Osteoblast (primary cell): ENCODE measurements around the gene SNX32. TPM values are rescaled to one million over a fixed set of nuclear protein-coding genes. Genes with fewer than 3 reads are reported as not detected.

Experiments
- DNase-seq: peaks from one replicate; pipeline ENCODE4 v3.0.0; 2011; ENCODE audit warnings: low spot score, mixed read lengths; ENCODE audit not compliant: insufficient read length; ENCODE audit errors: missing footprints
- H2AFZ ChIP-seq: 2 replicates; pipeline ENCODE4 v1.6.0; 2011; ENCODE audit warnings: mild to moderate bottlenecking, low read length
- H3K27ac ChIP-seq: 2 replicates; pipeline ENCODE4 v1.5.1; 2011; ENCODE audit warnings: mild to moderate bottlenecking, low read depth, low read length, moderate library complexity
- H3K27me3 ChIP-seq: 2 replicates; pipeline ENCODE4 v1.6.0; 2012; ENCODE audit warnings: mild to moderate bottlenecking, control low read depth, inconsistent platforms, low read length, moderate library complexity; ENCODE audit not compliant: insufficient read depth
- H3K36me3 ChIP-seq: 2 replicates; pipeline ENCODE4 v1.5.1; 2011; ENCODE audit warnings: mild to moderate bottlenecking, low read length, control low read depth, moderate library complexity; ENCODE audit not compliant: insufficient read depth
- H3K4me1 ChIP-seq: 2 replicates; pipeline ENCODE4 v1.5.1; 2011; ENCODE audit warnings: mild to moderate bottlenecking, low read length, control low read depth, moderate library complexity; ENCODE audit not compliant: insufficient read depth
- H3K4me2 ChIP-seq: 2 replicates; pipeline ENCODE4 v1.6.0; 2011; ENCODE audit warnings: mild to moderate bottlenecking, low read length; ENCODE audit not compliant: insufficient read depth
- H3K4me3 ChIP-seq: fragments of 200-600 bp; sonication (generic); 3 replicates; pipeline ENCODE4 v1.5.1; 2012; ENCODE audit warnings: mild to moderate bottlenecking, low read length, inconsistent platforms; ENCODE audit not compliant: insufficient read depth
- H3K79me2 ChIP-seq: 2 replicates; pipeline ENCODE4 v1.6.0; 2012; ENCODE audit warnings: mild to moderate bottlenecking, low read length, control low read depth, inconsistent platforms; ENCODE audit not compliant: insufficient read depth
- H3K9me3 ChIP-seq: 2 replicates; pipeline ENCODE4 v1.5.1; 2011; ENCODE audit warnings: low read depth, low read length, control low read depth
- H4K20me1 ChIP-seq: 2 replicates; pipeline ENCODE4 v1.6.0; 2012; ENCODE audit warnings: mild to moderate bottlenecking, low read length, control low read depth; ENCODE audit not compliant: insufficient read depth
- total RNA-seq: library from RNA; depleted of rRNA; stranded (reverse); fragments of >200 nt; gene quantifications from 2 replicates; pipeline ENCODE4 v1.2.3, GENCODE V29; 2012
- TF ChIP-seq, protein P1 (sequence below): IDR thresholded peaks from 2 replicates; pipeline ENCODE4 v1.5.1; 2011; ENCODE audit warnings: mild to moderate bottlenecking, low read depth, low read length, moderate library complexity; ENCODE audit errors: extremely low read depth

SNX32 gene
- total RNA-seq, 1 donor, result 1.1 TPM

DNA sequence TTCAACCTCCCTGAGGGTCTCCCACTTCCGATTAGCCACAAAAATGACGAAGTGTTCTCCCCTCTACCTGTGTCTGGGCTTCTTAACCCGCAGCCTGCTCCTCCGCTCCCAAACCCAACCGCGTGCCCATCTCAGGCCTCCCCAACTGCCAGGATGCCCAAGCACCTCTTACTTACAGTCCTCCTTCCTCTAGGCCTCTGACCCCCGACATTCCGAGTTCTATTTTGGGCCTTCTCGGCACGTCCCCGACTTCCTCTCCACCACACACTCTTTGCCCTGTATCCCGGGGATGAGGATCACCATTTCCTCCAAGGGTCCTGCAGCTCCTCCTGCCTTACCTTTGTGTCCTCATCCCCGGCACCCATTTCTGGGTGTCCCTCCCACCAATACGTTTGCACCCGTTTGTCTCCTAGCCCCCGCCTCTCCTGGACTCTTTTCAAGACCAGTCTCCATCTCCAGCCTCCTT, 26.1 kb downstream of the SNX32 start:
- no peaks in the 10 kb centered on the region for H3K27me3 ChIP-seq
- peaks cover 65% of the 10 kb centered on the region for H3K79me2 ChIP-seq

DNA sequence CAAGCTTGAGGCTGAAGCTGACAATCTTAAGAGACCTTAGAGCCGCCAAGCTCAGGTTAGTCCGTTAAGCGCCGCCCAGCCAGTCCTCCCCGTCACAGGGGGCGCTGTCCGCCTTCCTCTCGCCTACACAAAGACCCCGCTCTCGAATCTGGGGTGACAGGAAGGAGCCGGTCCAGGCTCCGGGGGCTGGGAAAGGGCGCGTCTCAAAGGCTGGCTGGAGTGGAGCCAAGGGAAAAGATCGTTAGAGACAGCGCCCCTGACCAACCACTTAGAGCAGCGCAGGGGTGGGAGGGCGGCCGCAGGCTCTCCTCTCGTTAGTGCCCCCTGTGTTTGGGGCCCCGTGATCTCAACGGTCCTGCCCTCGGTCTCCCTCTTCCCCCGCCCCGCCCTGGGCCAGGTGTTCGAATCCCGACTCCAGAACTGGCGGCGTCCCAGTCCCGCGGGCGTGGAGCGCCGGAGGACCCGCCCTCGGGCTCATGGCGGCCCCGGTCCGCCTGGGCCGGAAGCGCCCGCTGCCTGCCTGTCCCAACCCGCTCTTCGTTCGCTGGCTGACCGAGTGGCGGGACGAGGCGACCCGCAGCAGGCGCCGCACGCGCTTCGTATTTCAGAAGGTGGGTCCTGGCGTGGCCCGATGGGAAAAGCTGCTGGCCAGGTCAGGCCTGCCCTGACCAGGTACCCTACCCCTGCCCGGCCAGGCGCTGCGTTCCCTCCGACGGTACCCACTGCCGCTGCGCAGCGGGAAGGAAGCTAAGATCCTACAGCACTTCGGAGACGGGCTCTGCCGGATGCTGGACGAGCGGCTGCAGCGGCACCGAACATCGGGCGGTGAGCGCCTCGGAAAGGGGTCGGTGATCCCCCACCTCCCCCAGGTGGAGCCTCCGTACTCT, 26.8 kb downstream of the SNX32 start, which contains the start of gene MUS81:
MUS81 (plus strand) TSS at position 156 of the 887 bp plus-strand sequence; CDS start at position 477, 321 bp downstream.
- DNase-seq, result peak; percentile 100
- Histone ChIP-seq H3K27ac (peak within 1 kb of the TSS; percentile 82), H3K79me2 (peaks cover 58% of the 10 kb centered on the region), H2AFZ (peak within 1 kb of the TSS; percentile 64), H3K27me3 (no peaks in the 10 kb centered on the region), H4K20me1 (peaks cover 27% of the 10 kb centered on the region), H3K36me3 (peaks cover 50% of the 10 kb centered on the region), H3K4me2 (peak within 1 kb of the TSS; percentile 99), H3K4me1 (peaks cover 44% of the 10 kb centered on the region), H3K4me3 (peak within 1 kb of the TSS; percentile 99), H3K9me3 (no peaks in the 10 kb centered on the region)
- TF ChIP-seq, protein P1, sequence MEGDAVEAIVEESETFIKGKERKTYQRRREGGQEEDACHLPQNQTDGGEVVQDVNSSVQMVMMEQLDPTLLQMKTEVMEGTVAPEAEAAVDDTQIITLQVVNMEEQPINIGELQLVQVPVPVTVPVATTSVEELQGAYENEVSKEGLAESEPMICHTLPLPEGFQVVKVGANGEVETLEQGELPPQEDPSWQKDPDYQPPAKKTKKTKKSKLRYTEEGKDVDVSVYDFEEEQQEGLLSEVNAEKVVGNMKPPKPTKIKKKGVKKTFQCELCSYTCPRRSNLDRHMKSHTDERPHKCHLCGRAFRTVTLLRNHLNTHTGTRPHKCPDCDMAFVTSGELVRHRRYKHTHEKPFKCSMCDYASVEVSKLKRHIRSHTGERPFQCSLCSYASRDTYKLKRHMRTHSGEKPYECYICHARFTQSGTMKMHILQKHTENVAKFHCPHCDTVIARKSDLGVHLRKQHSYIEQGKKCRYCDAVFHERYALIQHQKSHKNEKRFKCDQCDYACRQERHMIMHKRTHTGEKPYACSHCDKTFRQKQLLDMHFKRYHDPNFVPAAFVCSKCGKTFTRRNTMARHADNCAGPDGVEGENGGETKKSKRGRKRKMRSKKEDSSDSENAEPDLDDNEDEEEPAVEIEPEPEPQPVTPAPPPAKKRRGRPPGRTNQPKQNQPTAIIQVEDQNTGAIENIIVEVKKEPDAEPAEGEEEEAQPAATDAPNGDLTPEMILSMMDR, result peak; percentile 90

More for the DNA sequence above, 26.1 kb downstream of the SNX32 start:
- peak overlapping the region; percentile 82 for H3K27ac ChIP-seq
- peaks cover 30% of the 10 kb centered on the region for H4K20me1 ChIP-seq
- H3K4me2 ChIP-seq, result peak overlapping the region; percentile 99
- peak overlapping the region; percentile 36 for H2AFZ ChIP-seq
- DNase-seq, result peak; percentile 90
- no peaks in the 10 kb centered on the region for H3K9me3 ChIP-seq
- H3K36me3 ChIP-seq, result peaks cover 50% of the 10 kb centered on the region
- peak overlapping the region; percentile 99 for H3K4me3 ChIP-seq
- TF ChIP-seq, protein P1, result no peak
- H3K4me1 ChIP-seq, result peaks cover 45% of the 10 kb centered on the region

DNA sequence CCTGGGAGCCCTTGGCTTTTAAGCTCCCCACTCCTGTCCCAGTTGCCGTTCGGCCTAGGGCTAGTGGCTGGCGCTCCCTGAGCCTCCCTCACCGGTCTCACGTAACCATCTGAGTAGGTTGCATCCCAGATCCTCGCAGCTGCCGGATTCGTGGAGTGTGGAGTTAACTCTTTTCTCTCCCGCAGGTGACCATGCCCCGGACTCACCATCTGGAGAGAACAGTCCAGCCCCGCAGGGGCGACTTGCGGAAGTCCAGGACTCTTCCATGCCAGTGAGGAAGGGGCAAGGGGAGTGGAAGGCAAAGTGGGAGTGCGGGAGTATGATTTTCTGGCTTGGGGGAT, 27.4 kb downstream of the SNX32 start:
- H3K4me1 ChIP-seq, result peaks cover 38% of the 10 kb centered on the region
- TF ChIP-seq, protein P1, result no peak
- no peak overlapping the region for H2AFZ ChIP-seq
- peak overlapping the region; percentile 82 for H3K27ac ChIP-seq
- H3K9me3 ChIP-seq, result no peaks in the 10 kb centered on the region
- H3K79me2 ChIP-seq, result peaks cover 52% of the 10 kb centered on the region
- H3K27me3 ChIP-seq, result no peaks in the 10 kb centered on the region
- DNase-seq, result peak; percentile 77
- peak overlapping the region; percentile 99 for H3K4me3 ChIP-seq
- peak overlapping the region; percentile 99 for H3K4me2 ChIP-seq
- peaks cover 50% of the 10 kb centered on the region for H3K36me3 ChIP-seq
- H4K20me1 ChIP-seq, result peaks cover 24% of the 10 kb centered on the region
